SH-SY5Y (cell line): Measurements from ENCODE around the gene NFKBIE.

Experiments
- GATA2 ChIP-seq: IDR thresholded peaks from 2 replicates; pipeline ENCODE4 v1.6.1; 2011; ENCODE audit warnings: mild to moderate bottlenecking, low read depth, low read length
- GATA3 ChIP-seq: IDR thresholded peaks from 2 replicates; pipeline ENCODE4 v1.6.1; 2011; ENCODE audit warnings: low read depth, mild to moderate bottlenecking, low read length, moderate library complexity

Gene NFKBIE

GRCh38 chr6:44285552-44286284 is 20.4 kb upstream of the NFKBIE start:
- TF ChIP-seq GATA3: no peak
- no peak for TF ChIP-seq GATA2

GRCh38 chr6:44284867-44285266 is 19.5 kb upstream of the NFKBIE start:
- TF ChIP-seq GATA3 (no peak), GATA2 (no peak)

- TF ChIP-seq GATA3: no peak
- no peak for TF ChIP-seq GATA2
These were observed 18.8 kb upstream of the NFKBIE start for GRCh38 chr6:44284121-44284520.

- TF ChIP-seq GATA3 (no peak), GATA2 (no peak)
These were observed 13.7 kb upstream of the NFKBIE start for GRCh38 chr6:44278774-44279697.

DNA sequence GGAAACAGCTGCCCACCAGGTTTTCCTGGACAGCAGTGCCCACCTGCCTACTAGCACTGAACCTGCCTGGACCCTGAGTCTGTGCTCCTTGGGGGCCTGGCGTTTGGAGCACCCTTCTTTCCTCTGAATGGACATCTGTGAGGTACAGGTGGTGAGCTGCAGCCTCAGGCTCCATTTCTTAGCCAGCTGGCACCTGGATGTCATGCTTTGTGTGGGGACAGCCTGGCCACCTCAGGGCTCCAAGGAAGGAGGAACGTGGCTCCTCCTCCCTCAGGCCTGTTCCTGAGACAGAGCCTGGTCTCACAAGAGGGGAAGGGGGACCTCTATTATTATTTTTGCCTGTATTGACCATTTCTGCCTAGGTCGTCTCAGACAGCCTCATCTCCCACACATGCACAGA is 13.0 kb upstream of the NFKBIE start:
- TF ChIP-seq GATA2 (no peak), GATA3 (no peak)

DNA sequence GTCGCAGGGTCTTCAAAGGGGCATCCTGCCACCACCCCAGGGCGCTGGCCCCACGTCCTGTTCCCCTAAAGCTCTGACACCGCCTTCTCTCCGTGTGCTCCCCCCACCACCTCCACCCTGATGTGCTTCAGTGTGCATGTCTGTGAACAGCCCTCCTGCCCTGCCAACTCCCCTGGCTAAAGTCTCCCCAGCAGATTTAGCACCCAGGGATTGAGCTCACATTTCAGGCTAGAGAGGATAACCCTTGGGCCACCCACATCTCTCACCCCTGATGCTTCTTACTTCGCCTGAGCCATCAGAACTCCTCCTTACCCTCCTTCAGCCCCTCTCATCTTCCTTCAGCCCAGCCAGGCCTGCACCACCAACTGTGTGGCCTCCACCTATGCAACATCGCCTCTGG is 12.4 kb upstream of the NFKBIE start:
- no peak for TF ChIP-seq GATA3
- TF ChIP-seq GATA2: no peak

GRCh38 chr6:44276667-44277640 is 11.6 kb upstream of the NFKBIE start:
- TF ChIP-seq GATA2 (no peak), GATA3 (no peak)

DNA sequence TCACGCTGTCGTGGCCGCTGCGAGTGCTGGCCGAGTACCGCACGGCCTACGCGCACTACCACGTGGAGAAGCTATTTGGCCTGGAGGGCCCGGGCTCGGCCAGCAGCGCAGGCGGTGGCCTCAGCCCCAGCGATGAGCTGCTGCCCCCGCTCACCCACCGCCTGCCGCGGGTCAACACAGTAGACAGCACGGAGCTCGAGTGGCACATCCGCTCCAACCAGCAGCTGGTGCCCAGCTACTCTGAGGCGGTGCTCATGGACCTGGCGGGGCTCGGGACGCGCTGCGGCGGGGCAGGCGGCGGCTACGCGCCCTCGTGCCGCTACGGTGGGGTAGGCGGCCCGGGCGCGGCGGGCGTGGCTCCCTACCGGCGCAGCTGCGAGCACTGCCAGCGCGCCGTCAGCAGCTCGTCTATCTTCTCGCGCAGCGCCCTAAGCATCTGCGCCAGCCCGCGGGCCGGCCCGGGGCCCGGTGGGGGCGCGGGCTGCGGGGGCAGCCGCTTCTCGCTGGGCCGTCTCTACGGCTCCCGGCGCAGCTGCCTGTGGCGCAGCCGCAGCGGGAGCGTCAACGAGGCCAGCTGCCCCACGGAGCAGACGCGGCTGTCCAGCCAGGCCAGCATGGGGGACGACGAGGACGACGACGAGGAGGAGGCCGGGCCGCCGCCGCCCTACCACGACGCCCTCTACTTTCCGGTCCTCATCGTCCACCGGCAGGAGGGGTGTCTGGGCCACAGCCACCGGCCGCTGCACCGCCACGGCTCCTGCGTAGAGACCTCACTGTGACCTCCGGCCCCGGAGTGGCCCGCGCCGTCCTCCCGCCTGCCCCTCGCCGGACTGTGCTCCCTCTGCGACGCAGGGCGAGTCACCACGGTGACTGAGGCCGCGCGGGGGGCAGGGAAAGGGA is 10.6 kb upstream of the NFKBIE start:
- TF ChIP-seq GATA3 (no peak), GATA2 (no peak)

DNA sequence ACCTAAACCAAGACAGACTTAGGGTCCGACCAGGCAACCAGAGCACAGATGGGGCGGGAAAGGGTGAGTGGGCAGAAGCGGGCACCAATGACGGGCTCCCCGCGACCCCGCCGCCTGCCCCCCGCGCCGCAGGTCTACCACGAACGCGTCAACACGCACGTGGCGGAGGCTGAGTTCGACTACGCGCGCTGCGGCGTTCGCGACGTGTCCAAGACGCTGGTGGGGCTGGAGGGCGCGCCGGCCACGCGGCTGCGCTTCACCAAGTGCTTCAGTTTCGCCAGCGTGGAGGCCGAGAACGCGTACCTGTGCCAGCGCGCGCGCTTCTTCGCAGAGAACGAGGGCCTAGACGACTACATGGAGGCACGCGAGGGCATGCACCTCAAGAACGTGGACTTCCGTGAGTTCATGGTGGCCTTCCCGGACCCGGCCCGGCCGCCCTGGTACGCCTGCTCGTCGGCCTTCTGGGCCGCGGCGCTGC is 10.0 kb upstream of the NFKBIE start:
- TF ChIP-seq GATA2 (no peak), GATA3 (no peak)

DNA sequence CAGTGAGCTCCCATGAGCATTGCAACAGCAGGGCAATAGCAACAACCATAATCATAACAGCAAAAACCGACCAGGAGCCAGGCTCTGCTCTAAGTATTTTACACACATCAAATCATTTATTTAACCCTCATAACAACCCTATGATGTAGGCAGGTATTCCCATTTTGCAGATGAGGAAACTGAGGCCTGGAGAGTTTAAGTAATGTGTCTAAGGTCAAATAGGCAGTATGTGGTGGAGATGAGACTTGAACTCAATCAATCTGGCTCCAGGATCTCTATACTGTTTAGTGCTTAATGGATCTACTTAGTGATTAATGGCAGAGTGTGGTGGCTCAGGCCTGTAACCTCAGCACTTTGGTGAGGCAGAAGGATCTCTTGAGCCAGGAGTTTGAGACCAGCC is 8.3 kb upstream of the NFKBIE start:
- no peak for TF ChIP-seq GATA2
- TF ChIP-seq GATA3: no peak

GRCh38 chr6:44272999-44273566 is 7.7 kb upstream of the NFKBIE start:
- TF ChIP-seq GATA3: no peak

DNA sequence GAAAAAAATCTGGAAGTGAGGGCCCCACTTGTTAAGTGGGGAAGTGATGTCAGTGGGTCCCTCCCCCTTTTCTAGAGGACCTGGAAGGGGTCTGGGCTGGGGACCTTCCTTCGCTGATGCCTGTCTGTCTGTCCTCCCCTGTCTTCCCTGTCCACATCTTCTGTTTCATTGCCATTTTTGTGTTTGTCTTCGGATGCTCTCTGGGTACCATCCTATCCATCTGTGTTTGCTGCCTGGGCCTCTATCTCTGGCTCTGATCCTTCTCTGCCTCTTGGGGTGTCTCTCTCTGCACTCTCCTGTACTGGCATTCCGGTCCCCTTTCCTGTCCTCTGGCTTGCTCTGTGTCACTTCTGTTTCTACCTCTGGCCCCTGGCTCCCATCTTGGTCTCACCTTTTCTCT is 7.2 kb upstream of the NFKBIE start:
- TF ChIP-seq GATA3: no peak
- no peak for TF ChIP-seq GATA2

DNA sequence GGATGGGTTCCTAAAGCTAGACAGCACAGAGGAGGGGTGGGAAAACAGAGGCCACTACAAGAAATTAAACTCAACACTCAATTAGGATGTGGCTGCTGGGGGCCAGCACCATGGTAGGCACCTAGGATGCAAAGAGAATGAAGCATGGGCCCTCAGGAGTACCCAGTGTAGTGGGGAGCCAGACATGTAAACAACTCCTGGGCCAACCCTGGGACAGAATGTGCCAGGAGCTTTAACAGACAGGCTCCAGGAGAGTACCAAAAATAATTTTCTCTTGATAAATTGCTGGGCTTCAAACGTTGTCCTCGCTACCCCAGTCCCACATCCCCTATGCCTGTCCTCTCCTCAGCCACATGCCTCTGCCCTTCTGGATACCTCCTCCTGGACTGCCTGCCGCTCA is 6.6 kb upstream of the NFKBIE start:
- no peak for TF ChIP-seq GATA2
- TF ChIP-seq GATA3: no peak

DNA sequence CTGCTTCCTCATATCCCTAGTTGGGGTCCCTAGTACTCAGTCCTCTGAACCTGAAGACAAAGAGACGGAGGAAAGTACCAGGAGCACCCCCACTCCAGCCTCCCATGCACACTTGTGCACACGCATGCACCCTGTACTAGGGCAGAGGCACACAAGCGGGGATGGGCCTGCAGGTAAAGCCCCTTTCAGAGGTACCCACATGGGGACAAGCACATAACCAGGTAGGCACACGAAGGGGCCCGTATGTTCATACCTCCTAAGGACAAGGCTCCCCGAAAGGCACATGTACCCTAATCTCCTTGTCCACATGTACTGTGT is 6.0 kb upstream of the NFKBIE start:
- TF ChIP-seq GATA2: no peak
- no peak for TF ChIP-seq GATA3
